H1 (cell line): ENCODE results near the gene ATP5PB. TPM values are rescaled to one million over a fixed set of nuclear protein-coding genes. Genes with fewer than 3 reads are reported as not detected.

Experiments used
- CTCF ChIA-PET: fragments of 300-600 bp; sonication (Branson Sonifier 250); formaldehyde crosslinking; loops from one replicate; lab custom pipeline; 2021; ENCODE audit not compliant: partially characterized antibody; lab: Charles Lee
- POLR2A ChIA-PET: fragments of 300-600 bp; sonication (Branson Sonifier 250); formaldehyde crosslinking; loops from one replicate; lab custom pipeline; 2021; ENCODE audit warnings: inconsistent platforms; ENCODE audit not compliant: partially characterized antibody; lab: Charles Lee
- DNase-seq, 2 experiments: peaks; one replicate each; pipeline versions ENCODE4 v3.0.0 to v3.0.0-alpha.2; 2010 to 2022; ENCODE audit warnings: low spot score in 2 of 2, low read depth in 1 of 2, mixed read lengths in 1 of 2
- FAIRE-seq: peaks from 2 replicates; lab custom pipeline; 2011; peaks lifted over from hg19 to GRCh38; lab: Jason Lieb, UNC
- H2AFZ ChIP-seq: 2 replicates; pipeline ENCODE4 v1.8.1; 2012; ENCODE audit warnings: low read length, inconsistent platforms
- H2AK5ac ChIP-seq: 2 replicates; pipeline ENCODE4 v1.6.1; 2013; ENCODE audit warnings: low read depth, low read length
- H2BK120ac ChIP-seq: replicated peaks from 2 replicates; pipeline ENCODE3; 2013; ENCODE audit warnings: low read depth, low read length, inconsistent platforms
- H2BK12ac ChIP-seq: 2 replicates; pipeline ENCODE4 v1.6.1; 2013; ENCODE audit warnings: low read depth, low read length
- H2BK15ac ChIP-seq: 2 replicates; pipeline ENCODE4 v1.6.1; 2013; ENCODE audit warnings: low read length
- H2BK20ac ChIP-seq: 2 replicates; pipeline ENCODE4 v1.6.1; 2013; ENCODE audit warnings: low read length
- H2BK5ac ChIP-seq: 2 replicates; pipeline ENCODE4 v1.6.1; 2013; ENCODE audit warnings: low read depth, low read length
- H3K14ac ChIP-seq: 2 replicates; pipeline ENCODE4 v1.6.1; 2013; ENCODE audit warnings: inconsistent platforms; ENCODE audit not compliant: insufficient read length
- H3K18ac ChIP-seq: 2 replicates; pipeline ENCODE4 v1.6.1; 2013; ENCODE audit warnings: low read length; ENCODE audit errors: extremely low read depth
- H3K23ac ChIP-seq: 2 replicates; pipeline ENCODE4 v1.6.1; 2013; ENCODE audit warnings: inconsistent platforms; ENCODE audit not compliant: insufficient read length
- H3K23me2 ChIP-seq: 2 replicates; pipeline ENCODE4 v1.6.1; 2013; ENCODE audit warnings: low read depth, low read length
- H3K27ac ChIP-seq: 2 replicates; pipeline ENCODE4 v1.6.1; 2011; ENCODE audit warnings: low read depth, low read length, inconsistent platforms
- H3K27me3 ChIP-seq, 4 experiments: replicated peaks in 1 of 4; 1 replicate in 1 of 4; 2 replicates in 3 of 4; pipeline versions ENCODE4 v1.6.1 to v1.8.1; 2011 to 2013; ENCODE audit warnings: low read length in 3 of 4, mild to moderate bottlenecking in 3 of 4, inconsistent platforms in 2 of 4, mixed read lengths in 2 of 4, moderate library complexity in 1 of 4; ENCODE audit not compliant: control insufficient read depth in 3 of 4, insufficient read depth in 3 of 4; ENCODE audit errors: extremely low read depth in 1 of 4
- H3K36me3 ChIP-seq, 4 experiments: 2 replicates each; pipeline versions ENCODE4 v1.6.1 to v1.8.1; 2011 to 2013; ENCODE audit warnings: mild to moderate bottlenecking in 4 of 4, low read length in 3 of 4, moderate library complexity in 2 of 4, control low read depth in 1 of 4, inconsistent platforms in 1 of 4; ENCODE audit not compliant: insufficient read depth in 4 of 4, control insufficient read depth in 2 of 4
- H3K4ac ChIP-seq: replicated peaks from 2 replicates; pipeline ENCODE3; 2013; ENCODE audit warnings: low read length, low read depth, mixed read lengths, inconsistent platforms; ENCODE audit not compliant: insufficient read length
- H3K4me1 ChIP-seq, 4 experiments: replicated peaks in 1 of 4; 1 replicate in 1 of 4; 2 replicates in 3 of 4; pipeline versions ENCODE4 v1.6.1 to v1.8.1; 2011 to 2013; ENCODE audit warnings: low read length in 3 of 4, inconsistent platforms in 2 of 4, mixed read lengths in 1 of 4; ENCODE audit not compliant: insufficient read depth in 4 of 4, control insufficient read depth in 3 of 4
- H3K4me2 ChIP-seq, 2 experiments: 2 replicates each; pipeline versions ENCODE4 v1.6.1 to v1.8.1; 2011 to 2013; ENCODE audit warnings: low read depth in 2 of 2, low read length in 2 of 2, control low read depth in 1 of 2, inconsistent platforms in 1 of 2, mild to moderate bottlenecking in 1 of 2; ENCODE audit not compliant: insufficient read depth in 1 of 2
- H3K4me3 ChIP-seq, 4 experiments: fragments of 200-600, 300-600 bp in 1 of 4; sonication (generic), shearing (Covaris generic), sonication (Bioruptor Twin) in 1 of 4; 2 replicates each; pipeline versions ENCODE4 v1.5.1 to v1.8.1; 2011 to 2016; ENCODE audit warnings: low read length in 4 of 4, low read depth in 3 of 4, control low read depth in 2 of 4, inconsistent platforms in 2 of 4, mild to moderate bottlenecking in 2 of 4, mixed read lengths in 1 of 4, moderate library complexity in 1 of 4; ENCODE audit not compliant: insufficient read depth in 2 of 4; ENCODE audit errors: extremely low read depth in 1 of 4
- H3K56ac ChIP-seq: replicated peaks from 2 replicates; pipeline ENCODE3; 2013; ENCODE audit warnings: low read depth, mild to moderate bottlenecking, mixed read lengths, low read length, inconsistent platforms; ENCODE audit not compliant: insufficient read length
- H3K79me1 ChIP-seq: 2 replicates; pipeline ENCODE4 v1.6.1; 2013; ENCODE audit warnings: low read depth, low read length, control low read depth
- H3K79me2 ChIP-seq, 2 experiments: 2 replicates each; pipeline versions ENCODE4 v1.6.1 to v1.8.1; 2012 to 2013; ENCODE audit warnings: low read length in 2 of 2, mild to moderate bottlenecking in 2 of 2, inconsistent platforms in 1 of 2; ENCODE audit not compliant: insufficient read depth in 2 of 2, control insufficient read depth in 1 of 2
- H3K9ac ChIP-seq, 4 experiments: replicated peaks in 1 of 4; 1 replicate in 1 of 4; 2 replicates in 3 of 4; pipeline versions ENCODE4 v1.6.1 to v1.8.1; 2011 to 2013; ENCODE audit warnings: low read depth in 3 of 4, low read length in 3 of 4, control low read depth in 2 of 4, mild to moderate bottlenecking in 2 of 4, moderate library complexity in 2 of 4, inconsistent platforms in 1 of 4; ENCODE audit errors: extremely low read depth in 1 of 4
- H3K9me3 ChIP-seq, 2 experiments: 2 replicates each; pipeline versions ENCODE4 v1.6.1 to v1.8.1; 2012 to 2013; ENCODE audit warnings: mild to moderate bottlenecking in 2 of 2, moderate library complexity in 2 of 2, control low read depth in 1 of 2, inconsistent platforms in 1 of 2, low read depth in 1 of 2, low read length in 1 of 2, mixed read lengths in 1 of 2; ENCODE audit not compliant: insufficient read depth in 2 of 2
- H4K20me1 ChIP-seq, 2 experiments: replicated peaks in 1 of 2; 2 replicates each; pipeline versions ENCODE3 to v1.8.1; 2011 to 2013; ENCODE audit warnings: inconsistent platforms in 2 of 2, low read length in 2 of 2, mild to moderate bottlenecking in 1 of 2; ENCODE audit not compliant: insufficient read depth in 2 of 2, control insufficient read depth in 1 of 2
- H4K5ac ChIP-seq: 2 replicates; pipeline ENCODE4 v1.6.1; 2013; ENCODE audit warnings: low read length, low read depth, mixed read lengths, inconsistent platforms; ENCODE audit not compliant: insufficient read length
- H4K8ac ChIP-seq: 2 replicates; pipeline ENCODE4 v1.8.0; 2013; ENCODE audit warnings: mild to moderate bottlenecking, moderate library complexity, low read length, inconsistent platforms; ENCODE audit not compliant: insufficient read depth; ENCODE audit errors: extremely low read depth
- H4K91ac ChIP-seq: replicated peaks from 2 replicates; pipeline ENCODE3; 2013; ENCODE audit warnings: low read length, mixed read lengths, inconsistent platforms; ENCODE audit not compliant: insufficient read length
- ATF2 ChIP-seq: IDR thresholded peaks from 2 replicates; pipeline ENCODE4 v1.6.1; 2012; ENCODE audit warnings: low read length, inconsistent platforms
- CHD1 ChIP-seq: IDR thresholded peaks from 2 replicates; pipeline ENCODE4 v1.6.1; 2012; ENCODE audit warnings: low read depth, low read length, improper control_type of control experiment
- CHD2 ChIP-seq: IDR thresholded peaks from 2 replicates; pipeline ENCODE4 v1.6.1; 2012; ENCODE audit warnings: low read length, improper control_type of control experiment
- CTBP2 ChIP-seq: IDR thresholded peaks from 2 replicates; pipeline ENCODE4 v1.7.0; 2011; ENCODE audit warnings: borderline replicate concordance, mild to moderate bottlenecking, moderate library complexity, mixed read lengths, low read length; ENCODE audit not compliant: insufficient read depth, insufficient read length
- GTF2F1 ChIP-seq: IDR thresholded peaks from 2 replicates; pipeline ENCODE4 v1.6.1; 2012; ENCODE audit warnings: low read depth, low read length, improper control_type of control experiment, borderline replicate concordance
- JUN ChIP-seq: IDR thresholded peaks from 2 replicates; pipeline ENCODE4 v1.6.1; 2011; ENCODE audit warnings: low read depth, mild to moderate bottlenecking, improper control_type of control experiment, low read length
- KDM1A ChIP-seq: fragments of 200-600, 300-600 bp; sonication (generic); IDR thresholded peaks from 2 replicates; pipeline ENCODE4 v1.7.1; 2016; ENCODE audit warnings: mild to moderate bottlenecking, low read length, borderline replicate concordance
- SIN3A ChIP-seq, 2 experiments: IDR thresholded peaks in 1 of 2; conservative IDR thresholded peaks in 1 of 2; 2 replicates each; pipeline ENCODE4 v1.6.1; 2011 to 2012; ENCODE audit warnings: low read length in 2 of 2, improper control_type of control experiment in 1 of 2, low read depth in 1 of 2, mild to moderate bottlenecking in 1 of 2
- SP1 ChIP-seq: IDR thresholded peaks from 2 replicates; pipeline ENCODE4 v1.6.1; 2011; ENCODE audit warnings: low read depth, low read length
- SRF ChIP-seq: IDR thresholded peaks from 2 replicates; pipeline ENCODE4 v1.6.1; 2011; ENCODE audit warnings: mild to moderate bottlenecking, low read depth, low read length, moderate library complexity
- TAF1 ChIP-seq: IDR thresholded peaks from 2 replicates; pipeline ENCODE4 v1.6.1; 2011; ENCODE audit warnings: mild to moderate bottlenecking, low read depth, low read length
- TCF12 ChIP-seq: IDR thresholded peaks from 2 replicates; pipeline ENCODE4 v1.6.1; 2011; ENCODE audit warnings: low read depth, mild to moderate bottlenecking, low read length
- ZNF274 ChIP-seq: IDR thresholded peaks from 2 replicates; pipeline ENCODE4 v1.7.0; 2012; ENCODE audit warnings: low read length, borderline replicate concordance; ENCODE audit errors: extremely low read depth
- WGBS, 2 experiments: shearing (Covaris generic) in 1 of 2; methylation state at CpG; one replicate each; pipeline versions ENCODE4 v1.1.6 to v1.1.7; 2013 to 2015; ENCODE audit warnings: low lambda C conversion rate in 2 of 2, mixed read lengths in 2 of 2, inconsistent platforms in 1 of 2, low coverage in 1 of 2, missing lambda C conversion rate in 1 of 2; ENCODE audit not compliant: insufficient replicate concordance in 2 of 2, insufficient coverage in 1 of 2, insufficient read length in 1 of 2; ENCODE audit errors: extremely low coverage in 1 of 2, missing lambda C conversion rate in 1 of 2; 5-methylcytosine and 5-hydroxymethylcytosine counted together
- polyA plus RNA-seq, 7 experiments: library from polyadenylated mRNA; depleted of rRNA in 3 of 7; stranded (reverse) in 5 of 7; unstranded in 2 of 7; fragments of >200 nt in 5 of 7; fragments of 200-250 nt in 2 of 7; gene quantifications; 1 replicate in 5 of 7; 2 replicates in 1 of 7; 4 replicates in 1 of 7; pipeline versions ENCODE4 v1.2.1 to v1.2.3, GENCODE V29; 2011 to 2013; ENCODE audit warnings: missing spikeins in 2 of 7, mixed read lengths in 2 of 7
- total RNA-seq: library from RNA; stranded (reverse); fragmentation: NEBNext Ultra II Directional; extraction: Animal tissue kit (Norgen Biotek cat#: 25700); gene quantifications from 2 replicates; pipeline ENCODE4 v1.2.1, GENCODE V29; 2021

ATP5PB gene
- total and polyA plus RNA-seq, 2 of the 8 experiments (the other 6 are each of a cell fraction or from before 2014, with no cell fraction given) = 232 to 262 TPM

- H3K18ac ChIP-seq = no peak overlapping the region
- no peaks in the 10 kb centered on the region for H3K4me1 ChIP-seq
- H3K27ac ChIP-seq = no peak overlapping the region
- TF ChIP-seq CTBP2 = no peak
- TF ChIP-seq SP1 = no peak
- TF ChIP-seq CHD1 = no peak
- no peak for TF ChIP-seq KDM1A
- no peak for TF ChIP-seq SRF
- TF ChIP-seq GTF2F1 = no peak
- no peak for TF ChIP-seq CHD2
- no peak for TF ChIP-seq TCF12
- no peak for TF ChIP-seq ZNF274
- no peak for TF ChIP-seq ATF2
- TF ChIP-seq TAF1 = no peak
- no peak for TF ChIP-seq SIN3A (conservative IDR thresholded peaks at IDR 0.05 in 1 of 2, IDR thresholded peaks at IDR 0.05 in 1 of 2; ENCODE audit: low read depth in 1 of 2, low read length in 2 of 2)
- no peak for TF ChIP-seq JUN
Observed at GRCh38 chr1:111475701-111476100, 26.4 kb downstream of the ATP5PB start.

More at GRCh38 chr1:111475701-111476100, 26.4 kb downstream of the ATP5PB start:
- Histone ChIP-seq H4K5ac (no peak overlapping the region), H2AK5ac (no peak overlapping the region), H2BK15ac (no peak overlapping the region), H2AFZ (no peak overlapping the region), H2BK120ac (no peak overlapping the region), H2BK12ac (no peak overlapping the region), H3K79me1 (no peaks in the 10 kb centered on the region), H3K9ac (no peak overlapping the region), H4K20me1 (no peaks in the 10 kb centered on the region), H2BK20ac (no peak overlapping the region), H3K79me2 (no peaks in the 10 kb centered on the region), H3K56ac (no peak overlapping the region), H3K23me2 (no peaks in the 10 kb centered on the region), H3K36me3 (no peaks in the 10 kb centered on the region), H3K27me3 (no peaks in the 10 kb centered on the region), H4K91ac (no peak overlapping the region), H3K14ac (no peak overlapping the region), H4K8ac (no peak overlapping the region), H3K4me3 (no peak overlapping the region), H3K4ac (no peak overlapping the region), H3K23ac (no peak overlapping the region), H3K4me2 (no peak overlapping the region), H2BK5ac (no peak overlapping the region), H3K9me3 (no peaks in the 10 kb centered on the region)
- 84% methylated on average over 5 of the region's 5 CpGs; no CpG with 5 or more reads in 1 of the 2 experiments for WGBS, 2 experiments
- FAIRE-seq (no peak), DNase-seq (no peak)
- POLR2A ChIA-PET = interaction anchor here (0.7 kb wide), 1 partner anchor 513 kb away, joined by 3 read pairs; no protein-coding TSS in a partner anchor
- CTCF ChIA-PET = interaction anchor here (0.5 to 1.9 kb wide), 5 partner anchors 9 to 271 kb away, joined by 3 to 6 read pairs (median 3); no protein-coding TSS in a partner anchor
